CD14-positive monocyte (primary cell): ENCODE measurements around the gene EXD3. TPM values are rescaled to one million over a fixed set of nuclear protein-coding genes. Genes with fewer than 3 reads are reported as not detected.
A peak's percentile ranks its signal among the peaks of the same experiment; 100 is the strongest.

ENCODE experiments used
- DNase-seq, 3 donors: peaks; one replicate each; pipeline ENCODE4 v3.0.0-alpha.2; 2011 to 2022
- H2AFZ ChIP-seq: 2 replicates; pipeline ENCODE4 v1.6.0; 2012; ENCODE audit warnings: mild to moderate bottlenecking, low read depth, low read length, inconsistent platforms; ENCODE audit not compliant: insufficient read depth, poor library complexity, severe bottlenecking
- H3K27ac ChIP-seq, 2 donors: 1 replicate in 1 of 2; 2 replicates in 1 of 2; pipeline ENCODE4 v1.5.1; 2012 to 2013; ENCODE audit warnings: low read length in 2 of 2, control low read depth in 1 of 2, inconsistent platforms in 1 of 2, low read depth in 1 of 2, mild to moderate bottlenecking in 1 of 2
- H3K27me3 ChIP-seq, 2 donors: one replicate each; pipeline versions ENCODE4 v1.6.0 to v1.6.1; 2011 to 2013; ENCODE audit warnings: low read length in 2 of 2; ENCODE audit not compliant: control insufficient read depth in 2 of 2, insufficient read depth in 2 of 2
- H3K36me3 ChIP-seq, 2 donors: replicated peaks in 1 of 2; 1 replicate in 1 of 2; 2 replicates in 1 of 2; pipeline versions ENCODE4 v1.5.1 to v1.6.1; 2012 to 2013; ENCODE audit warnings: low read length in 2 of 2, control low read depth in 1 of 2, inconsistent platforms in 1 of 2, mild to moderate bottlenecking in 1 of 2; ENCODE audit not compliant: insufficient read depth in 2 of 2, control insufficient read depth in 1 of 2
- H3K4me1 ChIP-seq, 2 donors: 1 replicate in 1 of 2; 2 replicates in 1 of 2; pipeline versions ENCODE4 v1.5.1 to v1.6.1; 2012 to 2013; ENCODE audit warnings: low read length in 2 of 2, control low read depth in 1 of 2, inconsistent platforms in 1 of 2, mild to moderate bottlenecking in 1 of 2, moderate library complexity in 1 of 2; ENCODE audit not compliant: insufficient read depth in 2 of 2, control insufficient read depth in 1 of 2
- H3K4me2 ChIP-seq: replicated peaks from 2 replicates; pipeline ENCODE3; 2012; ENCODE audit warnings: low read length, moderate library complexity, mild to moderate bottlenecking; ENCODE audit not compliant: poor library complexity, severe bottlenecking; ENCODE audit errors: extremely low read depth
- H3K4me3 ChIP-seq, 3 experiments: fragments of 200-600 bp in 1 of 3; sonication (generic) in 1 of 3; replicated peaks in 1 of 3; 1 replicate in 2 of 3; 2 replicates in 1 of 3; pipeline ENCODE4 v1.5.1; 2011 to 2013; ENCODE audit warnings: low read length in 3 of 3, mild to moderate bottlenecking in 3 of 3, control low read depth in 2 of 3, low read depth in 2 of 3, inconsistent platforms in 1 of 3, moderate library complexity in 1 of 3
- H3K79me2 ChIP-seq: 2 replicates; pipeline ENCODE4 v1.6.0; 2012; ENCODE audit warnings: mild to moderate bottlenecking, control low read depth, inconsistent platforms, low read length, moderate library complexity; ENCODE audit not compliant: insufficient read depth
- H3K9ac ChIP-seq: 2 replicates; pipeline ENCODE4 v1.6.0; 2017; ENCODE audit warnings: low read length, mild to moderate bottlenecking; ENCODE audit not compliant: insufficient read depth, poor library complexity, severe bottlenecking
- H3K9me3 ChIP-seq, 2 donors: replicated peaks in 1 of 2; 1 replicate in 1 of 2; 2 replicates in 1 of 2; pipeline versions ENCODE4 v1.5.1 to v1.6.1; 2012 to 2013; ENCODE audit warnings: low read length in 2 of 2, control low read depth in 1 of 2; ENCODE audit not compliant: control insufficient read depth in 1 of 2, insufficient read depth in 1 of 2
- H4K20me1 ChIP-seq: 2 replicates; pipeline ENCODE4 v1.6.0; 2012; ENCODE audit warnings: mild to moderate bottlenecking, low read length, control low read depth, moderate library complexity; ENCODE audit not compliant: insufficient read depth
- H3K27ac Mint-ChIP-seq, 7 donors: one replicate each; pipeline ENCODE4 v1.8.0; 2020; ENCODE audit warnings: mild to moderate bottlenecking in 7 of 7, mixed read lengths in 7 of 7, moderate library complexity in 6 of 7, inconsistent platforms in 2 of 7
- H3K27me3 Mint-ChIP-seq, 3 donors: one replicate each; pipeline ENCODE4 v1.8.0; 2021 to 2022; ENCODE audit warnings: low read depth in 3 of 3, mild to moderate bottlenecking in 3 of 3, mixed read lengths in 3 of 3, moderate library complexity in 3 of 3, inconsistent platforms in 1 of 3
- H3K36me3 Mint-ChIP-seq, 2 donors: one replicate each; pipeline ENCODE4 v1.8.0; 2020; ENCODE audit warnings: mixed read lengths in 2 of 2, inconsistent platforms in 1 of 2, mild to moderate bottlenecking in 1 of 2
- H3K4me1 Mint-ChIP-seq: one replicate; pipeline ENCODE4 v1.8.0; 2020; ENCODE audit warnings: mild to moderate bottlenecking, mixed read lengths
- H3K4me3 Mint-ChIP-seq, 2 donors: one replicate each; pipeline ENCODE4 v1.8.0; 2020; ENCODE audit warnings: mild to moderate bottlenecking in 2 of 2, mixed read lengths in 2 of 2, moderate library complexity in 1 of 2
- H3K9me3 Mint-ChIP-seq, 7 donors: one replicate each; pipeline ENCODE4 v1.8.0; 2020 to 2022; ENCODE audit warnings: mixed read lengths in 7 of 7, mild to moderate bottlenecking in 6 of 7, moderate library complexity in 6 of 7, inconsistent platforms in 2 of 7
- CTCF ChIP-seq: fragments of 200-600 bp; IDR thresholded peaks from one replicate; pipeline ENCODE4 v1.8.0; 2022; ENCODE audit warnings: antibody characterized with exemption, mild to moderate bottlenecking
- WGBS: methylation state at CpG from one replicate; pipeline ENCODE4 v1.1.5; 2013; ENCODE audit warnings: missing lambda C conversion rate; ENCODE audit not compliant: insufficient coverage; 5-methylcytosine and 5-hydroxymethylcytosine counted together
- intact Hi-C, 2 donors: fragments of 100-400 bp; cut with micrococcal nuclease; formaldehyde crosslinking; loops; one replicate each; pipeline versions ENCODE4 v1.15.0 to v1.15.1; 2023
- polyA plus RNA-seq, 3 donors: library from polyadenylated mRNA; depleted of rRNA in 1 of 3; unstranded in 2 of 3; stranded (reverse) in 1 of 3; fragments of 300-500 nt in 2 of 3; fragments of >200 nt in 1 of 3; fragmentation: Illumina TruSeq in 2 of 3; gene quantifications; 1 replicate in 2 of 3; 2 replicates in 1 of 3; pipeline ENCODE4 v1.2.3, GENCODE V29; 2012 to 2021

Gene EXD3
- polyA plus RNA-seq, 3 donors = 2.0 to 10.8 (median 3.0) TPM

- H3K36me3 Mint-ChIP-seq = peaks cover 11 to 16% of the 10 kb centered on the region in 2 donors
- H3K4me1 ChIP-seq = peaks cover 26 to 46% of the 10 kb centered on the region in 2 donors
- H3K9me3 Mint-ChIP-seq = peaks cover 0 to 14% (median 5%) of the 10 kb centered on the region in 7 donors
- H3K4me3 Mint-ChIP-seq = peak within 1 kb of the TSS; percentile 59 to 76
- H3K9ac ChIP-seq = peak within 1 kb of the TSS; percentile 73
- no peak for TF ChIP-seq CTCF
- no peaks in the 10 kb centered on the region for H4K20me1 ChIP-seq
- H3K27ac ChIP-seq = peak within 1 kb of the TSS; percentile 31 to 87
- H2AFZ ChIP-seq = peak within 1 kb of the TSS; percentile 97
- WGBS = under 1% methylated on average over 62 of the region's 62 CpGs
- H3K27me3 ChIP-seq = peaks cover 0 to 15% of the 10 kb centered on the region in 2 donors
- H3K4me2 ChIP-seq = peak within 1 kb of the TSS; percentile 89
- peak within 1 kb of the TSS; percentile 28 to 75 (median 46) for H3K4me3 ChIP-seq
- peak; percentile 90 to 95 (median 92) for DNase-seq
- peak within 1 kb of the TSS; percentile 54 to 89 (median 72) for H3K27ac Mint-ChIP-seq
- peaks cover 5 to 19% (median 11%) of the 10 kb centered on the region in 3 donors for H3K27me3 Mint-ChIP-seq
- peaks cover 6 to 7% of the 10 kb centered on the region in 2 donors for H3K36me3 ChIP-seq
- intact Hi-C loops = loop anchor here in 1 of 2 donors (5.0 kb wide), 1 partner anchor 37 kb away; the partner anchor contains the start of genes EXD3 and NOXA1
- H3K4me1 Mint-ChIP-seq = peaks cover 10% of the 10 kb centered on the region
- no peaks in the 10 kb centered on the region for H3K79me2 ChIP-seq
- peaks cover 14 to 15% of the 10 kb centered on the region in 2 donors for H3K9me3 ChIP-seq
These were observed 36.2 kb upstream of the EXD3 start, which contains the start of gene NSMF for GRCh38 chr9:137459152-137459600. TSS of gene NSMF (minus strand) at chr9:137459334. CDS start at chr9:137459102, 232 bp downstream.

DNA sequence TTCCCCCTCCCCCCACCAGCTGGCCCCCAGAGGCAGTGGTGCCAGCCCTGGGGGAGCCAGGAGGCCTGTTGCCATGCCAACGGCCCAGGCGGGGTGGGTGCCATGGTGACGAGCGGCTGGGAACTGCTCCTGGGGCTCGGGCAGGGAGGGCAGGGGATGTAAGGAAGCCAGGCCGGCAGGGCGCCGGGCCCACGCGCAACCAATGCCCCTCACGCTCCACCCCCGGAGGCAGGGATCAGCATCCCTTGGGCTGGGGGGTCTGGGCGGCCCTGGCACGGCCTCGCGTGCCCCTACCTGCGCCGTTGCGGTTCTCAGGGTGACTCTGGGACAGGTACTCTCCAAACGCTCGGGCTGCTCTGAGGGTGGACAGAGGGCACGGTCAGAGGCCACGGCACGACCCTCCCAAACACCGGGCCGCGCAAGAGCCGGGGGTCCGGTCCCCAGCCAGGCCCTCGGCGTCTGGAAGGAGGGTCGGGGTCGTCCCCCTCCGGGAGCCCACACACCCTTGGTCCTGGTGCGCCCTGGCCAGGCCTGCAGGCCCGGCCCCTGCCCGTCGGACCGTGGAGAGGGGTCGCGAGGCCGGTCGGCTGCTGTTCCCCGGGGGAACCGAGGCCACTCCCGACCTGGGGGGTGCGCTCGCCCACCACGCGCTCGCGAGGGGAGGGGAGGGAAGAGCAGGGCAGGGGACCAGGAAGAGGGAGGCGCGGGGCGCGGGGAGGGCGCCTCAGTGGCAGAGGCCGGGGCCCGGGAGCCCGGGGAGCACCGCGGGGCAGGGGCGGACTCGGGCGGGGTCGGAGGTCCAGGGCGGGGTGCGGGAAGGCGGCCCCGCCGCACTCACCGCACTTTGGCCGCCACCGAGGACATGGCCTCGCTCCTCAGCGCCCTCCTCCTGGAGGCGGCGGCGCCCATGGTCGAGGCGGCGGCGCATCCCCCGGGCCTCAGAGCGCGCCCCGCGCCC, 35.5 kb upstream of the EXD3 start:
- H3K4me3 Mint-ChIP-seq = peak overlapping the region in 1 of 2 donors; percentile 31
- peaks cover 14 to 15% of the 10 kb centered on the region in 2 donors for H3K9me3 ChIP-seq
- WGBS = 16% methylated on average over 82 of the region's 88 CpGs
- no peak for TF ChIP-seq CTCF
- H3K27ac Mint-ChIP-seq = no peak overlapping the region
- no peaks in the 10 kb centered on the region for H4K20me1 ChIP-seq
- peaks cover 13% of the 10 kb centered on the region for H3K4me1 Mint-ChIP-seq
- DNase-seq = no peak
- H3K79me2 ChIP-seq = no peaks in the 10 kb centered on the region
- H3K4me2 ChIP-seq = peak overlapping the region; percentile 89
- H3K36me3 Mint-ChIP-seq = peaks cover 11 to 16% of the 10 kb centered on the region in 2 donors
- H3K9me3 Mint-ChIP-seq = peaks cover 0 to 12% (median 5%) of the 10 kb centered on the region in 7 donors
- peaks cover 5 to 19% (median 11%) of the 10 kb centered on the region in 3 donors for H3K27me3 Mint-ChIP-seq
- peak overlapping the region; percentile 73 for H3K9ac ChIP-seq
- peaks cover 6 to 7% of the 10 kb centered on the region in 2 donors for H3K36me3 ChIP-seq
- peak overlapping the region; percentile 26 to 75 (median 46) for H3K4me3 ChIP-seq
- intact Hi-C loops = loop anchor here in 1 of 2 donors (5.0 kb wide), 1 partner anchor 36 kb away; the partner anchor contains the start of genes EXD3 and NOXA1
- no peak overlapping the region for H2AFZ ChIP-seq
- H3K4me1 ChIP-seq = peaks cover 28 to 50% of the 10 kb centered on the region in 2 donors
- peak overlapping the region in 1 of 2 donors; percentile 41 for H3K27ac ChIP-seq
- H3K27me3 ChIP-seq = peaks cover 0 to 15% of the 10 kb centered on the region in 2 donors
